HG02938 (cell line): ENCODE results near the gene PSMD10.

Source experiments
- ATAC-seq: cut with Tn5 transposase; IDR thresholded peaks from one replicate; pipeline ENCODE4 v1.9.1; 2021; ENCODE audit warnings: mild to moderate bottlenecking, moderate library complexity; ENCODE audit not compliant: unreplicated experiment

The PSMD10 gene

DNA sequence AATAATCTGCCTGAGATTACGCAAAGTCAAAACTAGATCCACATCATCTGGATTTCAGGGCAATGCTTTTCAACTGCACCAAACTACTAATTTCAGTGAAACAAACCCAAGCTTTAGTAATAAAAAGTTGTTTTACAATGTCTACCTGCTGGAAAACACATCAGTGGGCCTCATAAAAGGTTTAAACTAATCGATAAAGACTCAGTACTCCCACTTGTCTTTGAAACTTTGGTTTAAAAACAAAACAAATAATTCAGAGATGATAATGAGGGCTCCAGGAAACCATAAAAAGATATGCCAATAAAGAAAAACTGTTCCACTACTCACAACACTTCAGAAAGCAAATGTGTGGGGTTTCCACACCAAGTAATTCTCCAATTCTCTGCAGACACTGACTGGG lies 10.2 kb downstream of the PSMD10 start:
- no peak for ATAC-seq

DNA sequence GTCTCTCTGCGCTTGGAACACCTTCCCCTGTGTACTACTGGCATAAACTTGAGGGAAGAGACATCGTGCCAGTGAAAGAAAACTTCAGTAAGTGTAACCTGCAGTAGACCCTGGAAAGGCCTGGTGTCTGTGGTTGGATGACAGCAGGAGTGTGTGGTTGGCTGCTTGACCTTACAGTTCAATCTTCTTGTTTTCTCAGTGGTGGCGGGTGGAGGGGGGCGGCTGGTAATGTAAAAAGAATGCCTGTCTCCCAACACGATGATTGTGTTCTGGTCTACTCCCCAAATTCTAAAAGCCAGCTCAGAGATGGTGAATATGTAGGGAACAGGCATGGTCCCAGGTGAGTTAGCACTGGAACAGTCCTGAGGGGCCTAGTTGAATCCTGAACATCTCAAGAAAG lies 18.6 kb downstream of the PSMD10 start:
- ATAC-seq, result no peak

DNA sequence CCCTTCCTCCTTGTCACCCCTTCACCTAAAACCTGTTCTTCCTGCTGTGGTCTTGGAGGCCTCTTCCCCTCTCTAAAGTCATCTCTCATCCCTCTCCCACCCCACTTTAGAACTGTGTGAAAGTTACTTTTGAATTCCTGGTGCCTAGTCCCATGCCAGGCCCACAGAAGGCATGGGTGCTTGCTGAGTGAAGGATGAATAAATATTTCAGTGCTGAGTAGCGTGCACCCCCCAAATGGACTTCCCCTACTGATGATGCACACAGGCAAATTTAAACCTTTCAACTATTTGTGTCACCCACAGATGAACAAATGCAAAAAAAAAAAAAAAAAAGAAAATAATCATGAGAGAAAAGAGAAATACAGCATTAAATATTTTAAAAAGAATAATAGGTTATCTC lies 19.8 kb downstream of the PSMD10 start:
- no peak for ATAC-seq

DNA sequence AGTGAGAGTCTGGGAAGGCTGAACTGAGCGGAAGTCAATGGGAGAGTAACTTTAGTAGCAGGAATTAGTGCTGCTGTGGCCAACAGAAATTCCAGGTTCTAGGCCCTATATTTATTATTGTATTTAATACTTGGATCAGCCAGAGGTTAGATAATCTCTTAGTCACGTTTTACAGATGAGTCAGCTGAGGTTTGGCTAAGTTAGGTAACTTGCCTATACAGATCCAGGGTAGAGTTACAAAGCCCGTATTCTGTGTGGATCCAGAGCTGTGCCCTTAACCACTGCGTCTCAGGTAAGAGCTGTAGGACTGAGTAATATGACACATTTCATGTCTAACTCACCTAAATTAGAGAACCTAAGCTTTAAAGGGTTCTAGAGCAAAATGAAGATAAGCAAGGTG lies 20.5 kb downstream of the PSMD10 start:
- ATAC-seq, result no peak

DNA sequence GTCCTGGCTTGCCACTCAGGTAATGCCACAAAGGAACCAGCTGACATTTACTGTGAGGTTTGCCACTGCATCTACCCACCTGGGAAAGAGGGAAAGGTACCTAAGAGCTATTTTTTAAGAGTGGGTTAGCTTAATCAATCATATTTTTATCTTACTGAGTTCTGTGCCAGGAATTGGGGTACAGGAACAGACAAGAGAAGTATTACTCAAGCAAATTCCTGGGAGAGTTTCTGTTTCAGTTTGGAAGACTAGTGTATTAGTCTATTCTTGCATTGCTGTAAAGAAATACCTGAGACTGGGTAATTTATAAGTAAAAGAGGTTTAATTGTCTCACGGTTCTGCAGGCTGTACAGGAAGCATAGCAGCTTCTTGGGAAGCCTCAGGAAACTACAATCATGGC lies 23.2 kb downstream of the PSMD10 start:
- no peak for ATAC-seq

DNA sequence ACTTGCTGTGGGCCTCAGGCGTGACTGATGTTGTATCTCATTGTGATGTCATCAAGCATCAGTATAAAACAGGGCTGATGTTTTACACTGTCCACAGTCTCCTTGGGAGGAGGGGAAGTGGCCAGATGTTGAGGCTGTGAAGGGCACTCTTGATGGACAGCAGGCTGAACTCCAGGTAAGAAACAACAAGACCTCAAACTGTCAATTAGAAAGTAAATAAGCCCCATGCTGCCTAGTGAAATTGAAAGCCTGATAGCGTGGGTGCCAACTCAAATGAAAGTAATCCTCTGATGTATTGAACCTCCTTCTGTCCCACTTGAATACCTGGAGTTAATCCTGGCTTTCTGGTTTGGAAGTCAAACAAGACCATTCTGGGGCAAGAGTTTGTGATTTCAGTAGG lies 26.7 kb downstream of the PSMD10 start:
- ATAC-seq, result peak; percentile 47

DNA sequence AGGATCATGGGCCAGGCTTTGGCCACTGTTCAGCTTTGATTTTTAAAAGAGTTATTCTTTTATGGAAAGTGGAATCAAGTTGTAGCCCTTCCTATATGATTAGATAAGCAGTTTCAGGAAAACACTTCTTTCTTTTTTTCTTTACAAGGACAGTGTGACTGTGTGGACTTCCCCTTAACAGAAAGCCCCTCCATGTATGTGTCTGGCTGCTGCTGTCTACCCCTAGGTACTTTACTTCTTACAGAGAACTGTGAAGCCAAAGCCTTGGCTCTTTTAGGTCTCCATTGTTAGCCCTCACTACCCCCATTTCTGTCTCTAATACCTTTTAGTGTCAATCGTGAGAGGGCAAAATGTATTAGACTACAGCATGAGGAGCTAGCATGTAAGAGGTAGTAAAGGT lies 27.3 kb downstream of the PSMD10 start:
- ATAC-seq, result no peak

DNA sequence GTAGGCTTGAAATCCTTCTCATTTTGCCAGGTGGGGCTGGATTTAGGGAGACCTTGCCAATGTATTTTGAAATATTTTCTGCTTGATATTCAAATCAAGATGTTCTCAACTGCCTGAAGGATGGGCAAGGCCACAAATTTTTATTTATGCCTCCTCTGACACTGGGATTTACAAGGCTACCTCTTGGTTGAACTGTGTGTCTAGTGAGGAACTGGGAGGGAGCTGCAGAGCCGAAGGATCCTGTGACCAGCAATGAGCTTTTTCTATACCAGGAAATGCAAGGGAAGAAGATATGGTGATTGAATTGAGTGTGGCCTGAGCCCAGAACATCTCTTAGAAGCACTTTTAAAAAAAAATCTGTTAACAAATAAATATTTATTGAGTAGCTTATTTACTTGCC lies 31.5 kb downstream of the PSMD10 start:
- ATAC-seq, result no peak

DNA sequence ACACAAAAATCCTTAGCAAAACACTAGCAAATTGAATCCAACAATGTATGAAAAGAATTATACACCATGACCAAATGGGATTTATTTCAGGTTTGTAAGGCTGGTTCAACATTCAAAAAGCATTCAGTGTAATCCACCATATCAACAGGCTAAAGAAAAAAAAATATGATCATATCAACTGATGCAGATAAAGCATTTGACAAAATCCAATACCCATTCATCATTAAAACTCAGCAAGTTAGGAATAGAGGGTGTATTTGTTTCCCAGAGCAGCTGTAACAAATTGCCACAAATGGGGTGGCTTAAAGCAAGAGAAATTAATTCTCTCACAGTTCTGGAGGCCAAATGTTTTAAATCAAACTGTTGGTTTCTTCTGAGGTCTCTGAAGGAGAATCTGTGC lies 35.8 kb downstream of the PSMD10 start:
- ATAC-seq, result no peak

DNA sequence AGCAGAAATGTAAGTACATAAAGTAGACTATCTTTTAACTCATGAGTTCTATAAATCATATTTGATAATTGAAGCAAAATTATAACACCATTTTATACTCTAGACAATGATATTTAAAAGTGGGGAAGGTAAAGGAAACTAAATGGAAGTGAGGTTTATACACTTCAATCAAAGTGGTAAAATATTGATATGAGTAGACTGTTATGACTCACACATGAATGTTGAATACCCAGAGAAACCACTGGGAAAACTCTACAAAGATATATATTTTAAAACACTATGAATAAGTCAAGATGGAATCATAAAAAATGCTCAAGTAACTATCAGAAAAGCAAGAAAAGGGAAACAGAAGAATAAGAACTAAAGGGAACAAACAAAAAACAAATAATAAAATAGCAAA lies 38.1 kb downstream of the PSMD10 start:
- ATAC-seq, result no peak

DNA sequence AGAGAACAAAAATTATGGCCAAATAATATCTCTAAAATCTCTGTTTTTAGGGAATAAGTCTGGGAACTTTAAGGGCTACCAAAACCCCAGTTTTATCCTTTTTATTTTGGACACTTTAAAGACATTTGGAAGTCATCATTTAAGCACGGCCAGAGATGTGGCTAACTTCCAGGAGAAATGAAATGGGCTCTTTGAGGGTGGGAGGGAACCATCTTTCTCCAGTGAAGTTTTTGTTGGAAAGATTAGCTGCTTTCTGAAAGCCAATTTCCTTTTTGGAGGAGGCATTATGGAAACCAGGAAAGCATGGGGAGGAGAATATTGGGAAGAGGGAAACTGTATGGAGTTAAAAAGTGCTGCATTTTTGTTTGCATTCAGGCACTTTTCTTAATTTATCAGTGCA lies 41.7 kb downstream of the PSMD10 start:
- no peak for ATAC-seq

DNA sequence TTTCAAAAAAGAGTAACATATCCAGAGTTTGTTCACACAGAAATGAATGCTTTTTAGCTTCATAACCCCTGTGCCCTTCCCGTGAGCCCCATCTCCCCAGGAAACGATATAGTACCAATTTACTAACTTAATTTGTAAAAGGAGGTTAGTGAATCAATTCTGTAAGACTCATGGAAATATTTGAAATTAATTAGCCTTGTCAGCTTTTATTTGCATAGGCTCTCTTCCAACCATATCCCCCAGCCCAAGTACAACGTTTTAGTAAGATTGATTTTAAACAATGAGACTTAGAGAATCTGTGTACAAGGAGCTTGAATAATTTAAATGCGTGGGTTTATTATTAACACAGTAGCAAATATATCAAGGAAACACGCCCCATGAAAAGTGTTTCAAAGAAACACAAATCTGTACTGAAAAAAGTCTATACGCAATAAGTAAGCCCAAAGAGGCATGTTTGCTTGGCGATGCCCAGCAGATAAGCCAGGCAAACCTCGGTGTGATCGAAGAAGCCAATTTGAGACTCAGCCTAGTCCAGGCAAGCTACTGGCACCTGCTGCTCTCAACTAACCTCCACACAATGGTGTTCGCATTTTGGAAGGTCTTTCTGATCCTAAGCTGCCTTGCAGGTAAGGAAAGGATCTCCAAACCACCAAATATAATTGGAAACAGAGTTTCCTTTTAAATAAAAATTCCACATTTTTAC lies 46.6 kb downstream of the PSMD10 start, which contains the start of gene VSIG1:
VSIG1 (plus strand) TSS at position 512 of the 703 bp plus-strand sequence; CDS start at position 578, 66 bp downstream.
- no peak for ATAC-seq

DNA sequence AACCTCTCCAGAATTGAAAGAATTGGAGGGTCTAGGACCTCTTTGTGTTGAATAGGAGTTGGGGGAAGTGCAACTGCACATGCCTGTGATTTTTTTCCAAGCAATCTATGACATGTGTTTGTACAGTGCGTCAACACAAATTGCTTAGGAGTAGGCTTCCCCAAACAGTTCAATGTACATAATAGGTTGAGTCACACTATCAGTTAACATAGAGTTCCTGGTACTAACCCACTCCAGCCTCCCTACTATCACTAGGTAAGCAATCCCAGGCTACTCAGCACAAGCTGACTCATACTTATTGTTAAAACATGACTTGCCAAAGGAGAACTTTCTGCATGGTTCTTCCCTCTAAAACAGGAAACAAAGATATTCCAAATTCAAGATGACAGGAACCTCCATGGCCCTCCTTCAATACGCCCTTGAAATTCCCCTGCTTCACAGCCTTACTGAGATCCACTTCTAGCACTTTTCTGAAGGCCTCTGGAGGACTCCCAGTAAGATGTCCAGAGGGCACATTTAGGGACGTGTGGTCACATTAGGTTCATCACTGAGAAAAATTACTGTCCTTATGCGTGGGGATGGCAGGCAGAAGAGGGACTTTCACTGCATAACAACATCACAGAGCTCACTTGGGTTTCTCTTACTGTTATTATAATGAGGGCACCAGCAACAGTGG lies 54.9 kb downstream of the PSMD10 start:
- no peak for ATAC-seq

DNA sequence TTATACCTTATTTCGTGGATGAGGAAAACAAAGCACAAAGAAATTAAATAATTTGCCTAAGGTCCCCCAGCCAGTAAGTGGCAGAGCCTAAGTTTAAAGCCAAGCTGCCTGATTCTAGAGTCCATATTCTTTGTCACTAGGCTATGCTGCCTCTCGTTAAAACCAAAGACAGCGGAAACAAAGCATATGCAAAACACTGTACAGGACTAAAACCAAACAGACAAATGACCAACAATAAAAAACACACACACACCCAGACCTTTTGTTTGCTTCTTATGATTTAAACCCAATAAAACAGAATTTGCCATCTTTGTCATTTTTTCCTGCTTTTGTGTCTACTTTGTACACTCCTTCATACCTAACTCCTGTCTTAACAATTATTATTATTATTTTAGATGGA lies 56.6 kb downstream of the PSMD10 start:
- ATAC-seq, result no peak
